ENCODE measurements around the gene PCDHGA1. TPM values are rescaled to one million over a fixed set of nuclear protein-coding genes. Genes with fewer than 3 reads are reported as not detected.
A peak's percentile ranks its signal among the peaks of the same experiment; 100 is the strongest.

Gene PCDHGA1
- total RNA-seq, 6 experiments from 2014 or later = 0.04 to 0.18 (median 0.12) TPM; not detected in 1

- no peaks in the 10 kb centered on the region for H3K27me3 ChIP-seq
- H3K27ac ChIP-seq = peak overlapping the region in 1 of 3 donors; percentile 76
- WGBS (ENCODE audit: insufficient coverage, low coverage, low lambda C conversion rate, missing lambda C conversion rate) = 73% methylated on average over 2 of the region's 7 CpGs
- H3K9me3 ChIP-seq = no peaks in the 10 kb centered on the region
- ATAC-seq (no peak), DNase-seq (no peak)
- H3K4me1 ChIP-seq = peaks cover 0 to 41% (median 15%) of the 10 kb centered on the region in 4 donors
- TF ChIP-seq POLR2A (IDR thresholded peaks at IDR 0.05) (no peak), CTCF (IDR thresholded peaks at IDR 0.05) (no peak)
- peaks cover 0 to 38% (median 17%) of the 10 kb centered on the region in 4 donors for H3K36me3 ChIP-seq
- H3K4me3 ChIP-seq = no peak overlapping the region
- intact Hi-C loops (cut with DNase I) = loop anchor here in 1 of 2 donors (10.0 kb wide), 1 partner anchor 55 kb away; the partner anchor contains the start of gene PCDHGC3
Observed at GRCh38 chr5:141529873-141530272, 199.6 kb downstream of the PCDHGA1 start.

- Histone ChIP-seq H3K27ac (no peak overlapping the region), H3K4me3 (no peak overlapping the region), H3K36me3 (peaks cover 0 to 28% (median 17%) of the 10 kb centered on the region in 4 donors), H3K27me3 (no peaks in the 10 kb centered on the region), H3K9me3 (no peaks in the 10 kb centered on the region), H3K4me1 (peaks cover 0 to 26% (median 6%) of the 10 kb centered on the region in 4 donors)
- TF ChIP-seq CTCF (IDR thresholded peaks at IDR 0.05) (no peak), POLR2A (IDR thresholded peaks at IDR 0.05) (no peak)
- ATAC-seq (no peak), DNase-seq (no peak)
- intact Hi-C loops (cut with DNase I) = no loop called here
- 92% methylated on average over 1 of the region's 1 CpG for WGBS (ENCODE audit: insufficient coverage, low coverage, low lambda C conversion rate, missing lambda C conversion rate)
Observed at GRCh38 chr5:141532726-141533125, 202.4 kb downstream of the PCDHGA1 start.

- DNase-seq (no peak), ATAC-seq (no peak)
- intact Hi-C loops (cut with DNase I) = no loop called here
- WGBS (ENCODE audit: insufficient coverage, low coverage, low lambda C conversion rate, missing lambda C conversion rate) = no CpG with 5 or more reads among the region's 1 CpG
- Histone ChIP-seq H3K4me1 (peaks cover 0 to 16% (median 3%) of the 10 kb centered on the region in 4 donors), H3K36me3 (peaks cover 0 to 22% (median 14%) of the 10 kb centered on the region in 4 donors), H3K27ac (no peak overlapping the region), H3K27me3 (no peaks in the 10 kb centered on the region), H3K4me3 (no peak overlapping the region), H3K9me3 (no peaks in the 10 kb centered on the region)
- TF ChIP-seq CTCF (IDR thresholded peaks at IDR 0.05) = no peak
- no peak for TF ChIP-seq POLR2A (IDR thresholded peaks at IDR 0.05)
Observed at GRCh38 chr5:141533897-141534296, 203.6 kb downstream of the PCDHGA1 start.

GRCh38 chr5:141534492-141535213 is 204.3 kb downstream of the PCDHGA1 start:
- Histone ChIP-seq H3K27ac (no peak overlapping the region), H3K9me3 (no peaks in the 10 kb centered on the region), H3K4me1 (peaks cover 0 to 9% (median 0%) of the 10 kb centered on the region in 4 donors), H3K27me3 (no peaks in the 10 kb centered on the region), H3K4me3 (no peak overlapping the region), H3K36me3 (peaks cover 0 to 22% (median 14%) of the 10 kb centered on the region in 4 donors)
- 93% methylated on average over 4 of the region's 4 CpGs for WGBS (ENCODE audit: insufficient coverage, low coverage, low lambda C conversion rate, missing lambda C conversion rate)
- TF ChIP-seq CTCF (IDR thresholded peaks at IDR 0.05) (no peak), POLR2A (IDR thresholded peaks at IDR 0.05) (no peak)
- ATAC-seq (peak in 1 of 4 donors; percentile 29), DNase-seq (no peak)
- intact Hi-C loops (cut with DNase I) = no loop called here

All from right lobe of liver (tissue), 6 donors.